Stimulated activated CD8-positive, alpha-beta memory T cell treated with anti-CD3 and anti-CD28 coated beads, Interleukin-15, amount 100 ng/mL, for 1 hour (primary cell): ENCODE measurements around the gene SAP30L.

Experiments
- DNase-seq: peaks from one replicate; pipeline ENCODE4 v3.0.0-alpha.2; 2020; ENCODE audit warnings: low read depth

Gene SAP30L

GRCh38 chr5:154466147-154466546, 20.4 kb downstream of the SAP30L start:
- no peak for DNase-seq

- no peak for DNase-seq
Observed at GRCh38 chr5:154466671-154467070, 20.9 kb downstream of the SAP30L start.

GRCh38 chr5:154467655-154468354, 22.0 kb downstream of the SAP30L start:
- peak; percentile 57 for DNase-seq

- no peak for DNase-seq
Observed at GRCh38 chr5:154470137-154470536, 24.3 kb downstream of the SAP30L start.

- DNase-seq = no peak
Observed at GRCh38 chr5:154470947-154471870, 25.4 kb downstream of the SAP30L start.

GRCh38 chr5:154472871-154473580, 27.2 kb downstream of the SAP30L start:
- DNase-seq = no peak

- no peak for DNase-seq
Observed at GRCh38 chr5:154473581-154474283, 27.9 kb downstream of the SAP30L start.

GRCh38 chr5:154474396-154475334, 28.9 kb downstream of the SAP30L start:
- no peak for DNase-seq

- no peak for DNase-seq
Observed at GRCh38 chr5:154475591-154476353, 30.0 kb downstream of the SAP30L start.

- no peak for DNase-seq
Observed at GRCh38 chr5:154476354-154477205, 30.8 kb downstream of the SAP30L start.

GRCh38 chr5:154477382-154478223, 31.8 kb downstream of the SAP30L start:
- no peak for DNase-seq

GRCh38 chr5:154478224-154478565, 32.4 kb downstream of the SAP30L start, which contains the start of gene HAND1:
TSS of gene HAND1 (minus strand) at chr5:154478227. CDS start at chr5:154478008, 219 bp downstream.
- no peak for DNase-seq

GRCh38 chr5:154478752-154479159, 33.0 kb downstream of the SAP30L start:
- DNase-seq = no peak

- no peak for DNase-seq
Observed at GRCh38 chr5:154479160-154479943, 33.6 kb downstream of the SAP30L start.

- no peak for DNase-seq
Observed at GRCh38 chr5:154479944-154480750, 34.4 kb downstream of the SAP30L start.

- DNase-seq = no peak
Observed at GRCh38 chr5:154480847-154481246, 35.0 kb downstream of the SAP30L start.
